HepG2 (cell line): ENCODE data around the gene TAB2.

Experiments
- ATF1 ChIP-seq: IDR thresholded peaks from 2 replicates; pipeline ENCODE4 v1.6.1; 2016; ENCODE audit warnings: mild to moderate bottlenecking, control low read depth
- ATF3 ChIP-seq: sonication (generic); formaldehyde crosslinking; IDR thresholded peaks from 2 replicates; pipeline ENCODE4 v1.4.0; 2020; ENCODE audit warnings: missing genetic modification reagents
- CREBL2 ChIP-seq: sonication (generic); formaldehyde crosslinking; IDR thresholded peaks from 2 replicates; pipeline ENCODE4 v1.8.1; 2023; ENCODE audit warnings: missing genetic modification reagents, mild to moderate bottlenecking, borderline replicate concordance
- ESRRA ChIP-seq: sonication (generic); formaldehyde crosslinking; IDR thresholded peaks from 2 replicates; pipeline ENCODE4 v1.5.1; 2020; ENCODE audit warnings: mild to moderate bottlenecking, low read depth, missing genetic modification reagents
- HDAC6 ChIP-seq: fragments of 200-600 bp; sonication (generic); IDR thresholded peaks from 2 replicates; pipeline ENCODE4 v1.7.0; 2017; ENCODE audit warnings: mild to moderate bottlenecking, antibody characterized with exemption, low read length, low read depth
- MNT ChIP-seq: fragments of 450-650 bp; IDR thresholded peaks from 2 replicates; pipeline ENCODE4 v1.6.1; 2016
- NFE2L2 ChIP-seq: fragments of 150-350 bp; IDR thresholded peaks from 2 replicates; pipeline ENCODE4 v1.6.1; 2014; ENCODE audit warnings: low read length
- POGZ ChIP-seq: sonication (generic); formaldehyde crosslinking; IDR thresholded peaks from 2 replicates; pipeline ENCODE4 v1.4.0; 2020; ENCODE audit warnings: mild to moderate bottlenecking, missing genetic modification reagents
- SAP130 ChIP-seq: IDR thresholded peaks from 2 replicates; pipeline ENCODE4 v1.6.1; 2016; ENCODE audit warnings: low read depth
- ZNF251 ChIP-seq: sonication (generic); formaldehyde crosslinking; IDR thresholded peaks from 2 replicates; pipeline ENCODE4 v1.9.0; 2021; ENCODE audit warnings: mild to moderate bottlenecking, missing genetic modification reagents
- ZNF564 ChIP-seq: sonication (generic); formaldehyde crosslinking; IDR thresholded peaks from 2 replicates; pipeline ENCODE4 v1.8.1; 2023; ENCODE audit warnings: mild to moderate bottlenecking, missing genetic modification reagents
- ZNF747 ChIP-seq: sonication (generic); formaldehyde crosslinking; IDR thresholded peaks from 2 replicates; pipeline ENCODE4 v1.8.1; 2023; ENCODE audit warnings: missing genetic modification reagents, mild to moderate bottlenecking, borderline replicate concordance
- TF ChIP-seq, protein P1 (sequence below): sonication (generic); formaldehyde crosslinking; IDR thresholded peaks from 2 replicates; pipeline ENCODE4 v1.4.0; 2020; ENCODE audit warnings: missing genetic modification reagents
- TF ChIP-seq, protein P2 (sequence below): sonication (generic); formaldehyde crosslinking; IDR thresholded peaks from 2 replicates; pipeline ENCODE4 v1.5.0; 2020; ENCODE audit warnings: mild to moderate bottlenecking, missing genetic modification reagents, moderate library complexity

GRCh38 chr6:149359440-149359839 is 41.9 kb downstream of the TAB2 start:
- TF ChIP-seq ATF3 (CRISPR knock-in tag) (no peak), ESRRA (CRISPR knock-in tag) (no peak), SAP130 (no peak), HDAC6 (no peak), ZNF564 (CRISPR knock-in tag) (no peak), CREBL2 (CRISPR knock-in tag) (no peak), ZNF747 (CRISPR knock-in tag) (no peak), ATF1 (no peak), NFE2L2 (no peak), MNT (no peak), ZNF251 (no peak), POGZ (CRISPR knock-in tag) (no peak)
- TF ChIP-seq, protein P1, sequence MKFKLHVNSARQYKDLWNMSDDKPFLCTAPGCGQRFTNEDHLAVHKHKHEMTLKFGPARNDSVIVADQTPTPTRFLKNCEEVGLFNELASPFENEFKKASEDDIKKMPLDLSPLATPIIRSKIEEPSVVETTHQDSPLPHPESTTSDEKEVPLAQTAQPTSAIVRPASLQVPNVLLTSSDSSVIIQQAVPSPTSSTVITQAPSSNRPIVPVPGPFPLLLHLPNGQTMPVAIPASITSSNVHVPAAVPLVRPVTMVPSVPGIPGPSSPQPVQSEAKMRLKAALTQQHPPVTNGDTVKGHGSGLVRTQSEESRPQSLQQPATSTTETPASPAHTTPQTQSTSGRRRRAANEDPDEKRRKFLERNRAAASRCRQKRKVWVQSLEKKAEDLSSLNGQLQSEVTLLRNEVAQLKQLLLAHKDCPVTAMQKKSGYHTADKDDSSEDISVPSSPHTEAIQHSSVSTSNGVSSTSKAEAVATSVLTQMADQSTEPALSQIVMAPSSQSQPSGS (CRISPR knock-in tag) = no peak
- TF ChIP-seq, protein P2, sequence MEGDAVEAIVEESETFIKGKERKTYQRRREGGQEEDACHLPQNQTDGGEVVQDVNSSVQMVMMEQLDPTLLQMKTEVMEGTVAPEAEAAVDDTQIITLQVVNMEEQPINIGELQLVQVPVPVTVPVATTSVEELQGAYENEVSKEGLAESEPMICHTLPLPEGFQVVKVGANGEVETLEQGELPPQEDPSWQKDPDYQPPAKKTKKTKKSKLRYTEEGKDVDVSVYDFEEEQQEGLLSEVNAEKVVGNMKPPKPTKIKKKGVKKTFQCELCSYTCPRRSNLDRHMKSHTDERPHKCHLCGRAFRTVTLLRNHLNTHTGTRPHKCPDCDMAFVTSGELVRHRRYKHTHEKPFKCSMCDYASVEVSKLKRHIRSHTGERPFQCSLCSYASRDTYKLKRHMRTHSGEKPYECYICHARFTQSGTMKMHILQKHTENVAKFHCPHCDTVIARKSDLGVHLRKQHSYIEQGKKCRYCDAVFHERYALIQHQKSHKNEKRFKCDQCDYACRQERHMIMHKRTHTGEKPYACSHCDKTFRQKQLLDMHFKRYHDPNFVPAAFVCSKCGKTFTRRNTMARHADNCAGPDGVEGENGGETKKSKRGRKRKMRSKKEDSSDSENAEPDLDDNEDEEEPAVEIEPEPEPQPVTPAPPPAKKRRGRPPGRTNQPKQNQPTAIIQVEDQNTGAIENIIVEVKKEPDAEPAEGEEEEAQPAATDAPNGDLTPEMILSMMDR (CRISPR knock-in tag) = no peak
